Breast epithelium (tissue), 3 donors: ENCODE data around the gene MAP3K19.

ENCODE experiments used
- POLR2A ChIP-seq: fragments of 450-650 bp; IDR thresholded peaks from one replicate; pipeline ENCODE4 v1.6.1; 2016; ENCODE audit warnings: antibody characterized with exemption, mild to moderate bottlenecking, moderate library complexity
- POLR2AphosphoS5 ChIP-seq, 3 donors: sonication (generic); formaldehyde crosslinking; IDR thresholded peaks; one replicate each; pipeline ENCODE4 v1.6.1; 2017; ENCODE audit warnings: antibody characterized with exemption in 3 of 3
- TF ChIP-seq, protein P1 (sequence below), 3 donors: fragments of 450-650 bp; IDR thresholded peaks; one replicate each; pipeline ENCODE4 v1.5.1; 2016 to 2017; ENCODE audit warnings: antibody characterized with exemption in 3 of 3, mild to moderate bottlenecking in 3 of 3, moderate library complexity in 3 of 3

GRCh38 chr2:135048122-135048521 lies 875 bp upstream of the MAP3K19 start:
- TF ChIP-seq, protein P1, sequence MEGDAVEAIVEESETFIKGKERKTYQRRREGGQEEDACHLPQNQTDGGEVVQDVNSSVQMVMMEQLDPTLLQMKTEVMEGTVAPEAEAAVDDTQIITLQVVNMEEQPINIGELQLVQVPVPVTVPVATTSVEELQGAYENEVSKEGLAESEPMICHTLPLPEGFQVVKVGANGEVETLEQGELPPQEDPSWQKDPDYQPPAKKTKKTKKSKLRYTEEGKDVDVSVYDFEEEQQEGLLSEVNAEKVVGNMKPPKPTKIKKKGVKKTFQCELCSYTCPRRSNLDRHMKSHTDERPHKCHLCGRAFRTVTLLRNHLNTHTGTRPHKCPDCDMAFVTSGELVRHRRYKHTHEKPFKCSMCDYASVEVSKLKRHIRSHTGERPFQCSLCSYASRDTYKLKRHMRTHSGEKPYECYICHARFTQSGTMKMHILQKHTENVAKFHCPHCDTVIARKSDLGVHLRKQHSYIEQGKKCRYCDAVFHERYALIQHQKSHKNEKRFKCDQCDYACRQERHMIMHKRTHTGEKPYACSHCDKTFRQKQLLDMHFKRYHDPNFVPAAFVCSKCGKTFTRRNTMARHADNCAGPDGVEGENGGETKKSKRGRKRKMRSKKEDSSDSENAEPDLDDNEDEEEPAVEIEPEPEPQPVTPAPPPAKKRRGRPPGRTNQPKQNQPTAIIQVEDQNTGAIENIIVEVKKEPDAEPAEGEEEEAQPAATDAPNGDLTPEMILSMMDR (IDR thresholded peaks at IDR 0.05): no peak
- no peak for TF ChIP-seq POLR2AphosphoS5 (IDR thresholded peaks at IDR 0.05)
- no peak for TF ChIP-seq POLR2A
